Memory B cell (primary cell): ENCODE measurements around the gene IL1RAP.

ENCODE experiments used
- ATAC-seq: fragments of 150-1000 bp; cut with Tn5 transposase; 2 replicates; pipeline ENCODE4 v1.10.0; 2021; ENCODE audit warnings: low read depth, mild to moderate bottlenecking, moderate library complexity
- DNase-seq, 2 donors: peaks; one replicate each; pipeline ENCODE4 v3.0.0; 2022; ENCODE audit warnings: low spot score in 2 of 2
- H3K27ac Mint-ChIP-seq: one replicate; pipeline ENCODE4 v1.8.0; 2022; ENCODE audit warnings: mild to moderate bottlenecking, moderate library complexity, mixed read lengths
- H3K27me3 Mint-ChIP-seq: one replicate; pipeline ENCODE4 v1.8.0; 2022; ENCODE audit warnings: mixed read lengths
- H3K36me3 Mint-ChIP-seq: one replicate; pipeline ENCODE4 v1.8.0; 2022; ENCODE audit warnings: mild to moderate bottlenecking, mixed read lengths
- H3K4me1 Mint-ChIP-seq: one replicate; pipeline ENCODE4 v1.8.0; 2022; ENCODE audit warnings: mixed read lengths
- H3K4me3 Mint-ChIP-seq: one replicate; pipeline ENCODE4 v1.8.0; 2022; ENCODE audit warnings: mild to moderate bottlenecking, moderate library complexity, mixed read lengths
- H3K9me3 Mint-ChIP-seq: one replicate; pipeline ENCODE4 v1.8.0; 2022; ENCODE audit warnings: mixed read lengths

The IL1RAP gene

GRCh38 chr3:190585805-190586630 lies 72.1 kb downstream of the IL1RAP start:
- no peak overlapping the region for H3K4me3 Mint-ChIP-seq
- peaks cover 13% of the 10 kb centered on the region for H3K36me3 Mint-ChIP-seq
- no peak for DNase-seq
- peak; percentile 10 for ATAC-seq
- H3K27ac Mint-ChIP-seq: peak overlapping the region; percentile 21
- no peaks in the 10 kb centered on the region for H3K9me3 Mint-ChIP-seq
- H3K27me3 Mint-ChIP-seq: no peaks in the 10 kb centered on the region
- peaks cover 20% of the 10 kb centered on the region for H3K4me1 Mint-ChIP-seq

GRCh38 chr3:190586631-190587011 lies 72.7 kb downstream of the IL1RAP start:
- no peaks in the 10 kb centered on the region for H3K9me3 Mint-ChIP-seq
- peak overlapping the region; percentile 21 for H3K27ac Mint-ChIP-seq
- ATAC-seq (peak; percentile 74), DNase-seq (peak in 1 of 2 donors; percentile 10)
- H3K36me3 Mint-ChIP-seq: peaks cover 13% of the 10 kb centered on the region
- no peaks in the 10 kb centered on the region for H3K27me3 Mint-ChIP-seq
- peaks cover 21% of the 10 kb centered on the region for H3K4me1 Mint-ChIP-seq
- no peak overlapping the region for H3K4me3 Mint-ChIP-seq

- H3K27ac Mint-ChIP-seq: no peak overlapping the region
These were observed 74.7 kb downstream of the IL1RAP start for GRCh38 chr3:190588570-190588969.

DNA sequence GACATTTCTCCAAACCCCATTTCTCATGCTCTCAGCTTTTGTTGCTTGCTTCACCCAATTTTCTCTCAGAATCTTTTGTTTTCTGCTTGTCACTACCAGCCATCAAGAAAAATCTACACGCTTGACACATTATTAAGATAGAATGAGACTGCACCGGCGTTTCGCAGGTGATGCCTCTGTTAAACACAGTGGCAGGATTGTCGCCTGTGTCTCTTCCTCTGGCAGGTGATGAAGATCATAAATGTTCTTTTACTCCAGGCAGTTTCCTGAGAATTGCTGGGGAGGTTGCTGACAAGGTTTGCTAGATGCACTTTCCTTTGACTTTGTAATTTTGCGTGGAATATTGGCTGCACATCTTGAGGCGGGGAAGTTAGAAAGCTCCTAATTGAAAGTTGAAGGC lies 75.4 kb downstream of the IL1RAP start:
- Mint-ChIP-seq H3K4me1 (peaks cover 21% of the 10 kb centered on the region), H3K9me3 (no peaks in the 10 kb centered on the region), H3K27ac (no peak overlapping the region), H3K36me3 (peaks cover 14% of the 10 kb centered on the region), H3K27me3 (no peaks in the 10 kb centered on the region), H3K4me3 (no peak overlapping the region)
- no peak for ATAC-seq
- no peak for DNase-seq

More at GRCh38 chr3:190588570-190588969, 74.7 kb downstream of the IL1RAP start:
- Mint-ChIP-seq H3K9me3 (no peaks in the 10 kb centered on the region), H3K4me3 (no peak overlapping the region), H3K4me1 (peaks cover 21% of the 10 kb centered on the region), H3K36me3 (peaks cover 14% of the 10 kb centered on the region), H3K27me3 (no peaks in the 10 kb centered on the region)
- ATAC-seq: no peak
- no peak for DNase-seq

- Mint-ChIP-seq H3K27ac (no peak overlapping the region), H3K4me3 (no peak overlapping the region), H3K4me1 (peaks cover 17% of the 10 kb centered on the region), H3K36me3 (peaks cover 17% of the 10 kb centered on the region), H3K9me3 (no peaks in the 10 kb centered on the region), H3K27me3 (no peaks in the 10 kb centered on the region)
- DNase-seq (no peak), ATAC-seq (no peak)
These were observed 77.2 kb downstream of the IL1RAP start for GRCh38 chr3:190591080-190591479.

DNA sequence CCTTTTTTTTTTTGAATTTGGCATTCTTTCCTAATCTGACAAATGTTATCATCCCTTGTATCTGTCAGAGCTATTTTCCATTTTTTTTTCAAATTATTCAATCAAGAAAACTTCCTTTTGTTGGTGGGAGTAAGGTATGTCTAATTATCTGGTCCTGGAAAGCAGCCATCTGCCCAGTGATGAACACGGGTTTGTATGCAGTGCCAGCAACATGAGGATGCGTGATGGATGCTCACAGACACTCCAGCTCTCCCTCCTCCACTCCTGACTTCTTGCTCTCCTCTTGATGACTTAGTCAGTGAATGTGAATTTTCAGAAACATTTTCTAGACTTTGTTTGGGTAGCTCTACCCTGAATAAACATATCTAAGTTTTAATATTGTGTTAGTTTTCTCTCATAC lies 79.2 kb downstream of the IL1RAP start:
- Mint-ChIP-seq H3K9me3 (no peaks in the 10 kb centered on the region), H3K4me3 (no peak overlapping the region), H3K36me3 (peaks cover 19% of the 10 kb centered on the region), H3K27ac (no peak overlapping the region), H3K27me3 (no peaks in the 10 kb centered on the region), H3K4me1 (peaks cover 6% of the 10 kb centered on the region)
- DNase-seq (no peak), ATAC-seq (no peak)

GRCh38 chr3:190594171-190594570 lies 80.3 kb downstream of the IL1RAP start:
- Mint-ChIP-seq H3K27me3 (no peaks in the 10 kb centered on the region), H3K4me1 (peaks cover 6% of the 10 kb centered on the region), H3K4me3 (no peak overlapping the region), H3K27ac (no peak overlapping the region), H3K9me3 (no peaks in the 10 kb centered on the region), H3K36me3 (peaks cover 17% of the 10 kb centered on the region)
- DNase-seq (no peak), ATAC-seq (no peak)

GRCh38 chr3:190595179-190595795 lies 81.4 kb downstream of the IL1RAP start:
- Mint-ChIP-seq H3K9me3 (no peaks in the 10 kb centered on the region), H3K27ac (no peak overlapping the region)
- no peak for ATAC-seq

DNA sequence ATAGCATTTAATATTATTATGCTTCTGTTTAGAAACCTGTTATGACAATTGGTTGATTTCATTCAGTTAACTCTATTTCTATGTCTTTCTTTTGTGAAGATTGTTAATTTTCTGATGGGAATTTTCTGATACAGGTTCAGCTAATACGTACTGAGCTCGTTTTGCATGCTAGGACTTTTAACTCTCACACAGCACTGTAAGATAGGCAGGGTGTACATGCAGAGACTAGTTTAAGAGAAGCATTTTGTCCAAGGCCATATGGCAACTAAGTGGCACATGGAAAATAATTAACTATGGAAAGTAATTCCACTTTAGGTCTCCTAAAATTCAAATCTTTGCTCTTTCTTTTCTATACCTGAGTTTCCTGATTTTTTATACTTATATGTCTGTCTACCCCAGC lies 81.9 kb downstream of the IL1RAP start:
- peaks cover 10% of the 10 kb centered on the region for H3K36me3 Mint-ChIP-seq
- H3K27me3 Mint-ChIP-seq: no peaks in the 10 kb centered on the region
- peaks cover 6% of the 10 kb centered on the region for H3K4me1 Mint-ChIP-seq
- no peaks in the 10 kb centered on the region for H3K9me3 Mint-ChIP-seq
- DNase-seq (no peak), ATAC-seq (no peak)
- no peak overlapping the region for H3K4me3 Mint-ChIP-seq
- H3K27ac Mint-ChIP-seq: no peak overlapping the region

More at GRCh38 chr3:190595179-190595795, 81.4 kb downstream of the IL1RAP start:
- DNase-seq: no peak
- peaks cover 10% of the 10 kb centered on the region for H3K36me3 Mint-ChIP-seq
- H3K4me1 Mint-ChIP-seq: peaks cover 6% of the 10 kb centered on the region
- no peak overlapping the region for H3K4me3 Mint-ChIP-seq
- H3K27me3 Mint-ChIP-seq: no peaks in the 10 kb centered on the region

- no peaks in the 10 kb centered on the region for H3K4me1 Mint-ChIP-seq
These were observed 82.7 kb downstream of the IL1RAP start for GRCh38 chr3:190596349-190597285.

DNA sequence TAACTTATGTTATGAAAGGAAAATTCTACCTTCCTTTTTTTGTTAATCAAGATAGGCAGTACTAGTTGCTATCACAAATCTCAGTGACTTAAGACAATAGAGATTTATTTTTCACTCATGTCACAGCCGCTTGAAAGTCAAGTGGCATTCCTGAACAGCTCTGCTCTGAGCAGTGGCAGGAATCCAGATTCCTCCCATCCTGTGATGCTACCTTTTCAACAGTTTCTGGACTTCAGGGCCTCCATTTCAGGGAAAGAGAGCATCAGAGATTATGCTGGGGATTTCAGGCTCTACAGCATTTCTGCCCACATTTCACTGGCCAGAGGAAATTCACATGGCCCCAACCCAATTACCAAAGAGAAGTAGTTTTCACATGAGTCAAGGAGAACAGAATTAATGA lies 83.4 kb downstream of the IL1RAP start:
- H3K36me3 Mint-ChIP-seq: peaks cover 10% of the 10 kb centered on the region
- no peaks in the 10 kb centered on the region for H3K4me1 Mint-ChIP-seq
- DNase-seq: no peak
- H3K4me3 Mint-ChIP-seq: no peak overlapping the region
- H3K27me3 Mint-ChIP-seq: no peaks in the 10 kb centered on the region
- ATAC-seq: no peak
- H3K9me3 Mint-ChIP-seq: no peaks in the 10 kb centered on the region
- no peak overlapping the region for H3K27ac Mint-ChIP-seq

More at GRCh38 chr3:190596349-190597285, 82.7 kb downstream of the IL1RAP start:
- no peak overlapping the region for H3K4me3 Mint-ChIP-seq
- no peaks in the 10 kb centered on the region for H3K27me3 Mint-ChIP-seq
- ATAC-seq (no peak), DNase-seq (no peak)
- no peak overlapping the region for H3K27ac Mint-ChIP-seq
- no peaks in the 10 kb centered on the region for H3K9me3 Mint-ChIP-seq
- peaks cover 10% of the 10 kb centered on the region for H3K36me3 Mint-ChIP-seq

GRCh38 chr3:190601622-190602021 lies 87.7 kb downstream of the IL1RAP start:
- Mint-ChIP-seq H3K27me3 (no peaks in the 10 kb centered on the region), H3K4me1 (no peaks in the 10 kb centered on the region), H3K36me3 (peaks cover 26% of the 10 kb centered on the region), H3K9me3 (peaks cover 3% of the 10 kb centered on the region), H3K27ac (no peak overlapping the region), H3K4me3 (no peak overlapping the region)
- ATAC-seq: no peak
- no peak for DNase-seq

- DNase-seq: no peak
- Mint-ChIP-seq H3K4me3 (no peak overlapping the region), H3K27me3 (no peaks in the 10 kb centered on the region), H3K27ac (no peak overlapping the region), H3K36me3 (peaks cover 30% of the 10 kb centered on the region), H3K9me3 (peaks cover 3% of the 10 kb centered on the region), H3K4me1 (no peaks in the 10 kb centered on the region)
- ATAC-seq: no peak
These were observed 91.5 kb downstream of the IL1RAP start for GRCh38 chr3:190605385-190605784.

DNA sequence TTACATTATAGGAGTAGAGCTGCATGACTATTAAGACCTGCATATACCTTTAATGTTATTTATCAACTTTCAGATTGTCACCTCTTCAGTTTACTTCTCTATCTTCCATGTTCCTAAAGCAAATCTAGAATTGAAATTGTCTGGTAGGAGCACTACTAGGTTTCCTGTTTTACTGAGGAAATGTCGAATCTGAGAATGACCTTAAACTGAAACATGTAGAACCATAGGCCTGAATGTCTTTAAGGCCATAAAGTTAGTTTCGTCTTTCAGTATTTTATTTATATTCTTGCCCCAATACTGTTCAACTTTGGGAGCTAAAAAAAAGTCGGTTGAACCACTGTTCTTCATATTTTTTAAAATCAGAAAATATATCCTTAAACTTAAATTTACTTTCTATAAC lies 92.7 kb downstream of the IL1RAP start:
- ATAC-seq: no peak
- no peaks in the 10 kb centered on the region for H3K27me3 Mint-ChIP-seq
- H3K9me3 Mint-ChIP-seq: peaks cover 3% of the 10 kb centered on the region
- H3K27ac Mint-ChIP-seq: no peak overlapping the region
- no peaks in the 10 kb centered on the region for H3K4me1 Mint-ChIP-seq
- H3K4me3 Mint-ChIP-seq: no peak overlapping the region
- peaks cover 30% of the 10 kb centered on the region for H3K36me3 Mint-ChIP-seq
- no peak for DNase-seq
